ENCODE results near the gene FGF10.

Gene FGF10

DNA sequence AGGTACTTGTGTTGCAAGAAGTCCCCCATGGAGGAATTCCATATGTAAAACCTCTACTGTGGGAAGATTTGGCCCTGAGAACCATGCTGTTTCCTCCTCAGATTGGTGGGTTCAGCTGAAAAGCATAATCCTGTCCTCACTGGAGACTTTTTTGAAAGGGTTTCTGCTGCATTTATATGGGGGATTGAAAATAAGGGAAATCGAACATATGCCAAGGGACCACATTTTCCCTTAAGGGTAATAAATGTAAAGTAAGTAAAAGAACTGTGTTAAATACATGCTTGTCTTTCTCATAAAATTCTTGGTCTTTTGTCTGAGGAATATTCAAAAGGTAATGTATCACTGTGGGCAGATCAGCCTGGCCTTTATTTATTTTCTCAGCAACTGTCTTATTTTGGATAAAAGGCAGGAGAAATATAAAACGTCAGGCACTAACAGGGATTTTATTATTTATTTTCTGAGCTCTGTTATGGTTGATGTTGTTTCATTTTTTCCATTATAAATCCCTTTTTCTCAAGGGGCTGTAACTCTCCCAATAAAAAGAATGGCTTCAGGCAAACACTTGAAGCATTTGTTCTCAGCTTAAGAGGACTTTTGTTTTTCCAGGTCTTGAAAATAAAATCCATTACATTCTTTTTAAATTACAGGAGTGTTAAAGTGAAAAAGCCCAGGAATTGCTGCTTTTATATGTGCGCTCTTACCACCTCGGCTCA, 131.4 kb downstream of the FGF10 start:
- DNase-seq (ENCODE audit: low spot score) = no peak

DNA sequence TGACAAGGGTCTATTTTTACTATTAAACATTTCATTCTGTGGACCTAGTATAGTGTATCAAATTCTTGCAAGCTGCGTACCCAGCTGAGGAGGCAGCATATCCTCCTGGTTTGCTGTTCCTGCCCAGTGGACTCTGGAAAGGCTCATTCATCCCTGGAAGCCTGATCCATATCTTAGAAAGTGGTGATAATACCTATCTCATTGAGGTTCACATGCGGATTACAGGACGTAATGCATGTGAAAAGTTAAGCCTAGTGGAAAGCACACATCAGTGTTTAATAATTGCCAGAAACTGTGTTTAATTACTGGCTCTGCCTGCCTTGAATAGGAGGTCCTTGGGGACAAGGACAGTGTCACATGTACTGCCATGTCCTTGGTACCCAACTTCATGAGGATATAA, 132.0 kb downstream of the FGF10 start:
- DNase-seq (ENCODE audit: low spot score) = no peak

All from HuH-7 (cell line).